Measurements from ENCODE around the gene CHRM1.

CHRM1 gene

DNA sequence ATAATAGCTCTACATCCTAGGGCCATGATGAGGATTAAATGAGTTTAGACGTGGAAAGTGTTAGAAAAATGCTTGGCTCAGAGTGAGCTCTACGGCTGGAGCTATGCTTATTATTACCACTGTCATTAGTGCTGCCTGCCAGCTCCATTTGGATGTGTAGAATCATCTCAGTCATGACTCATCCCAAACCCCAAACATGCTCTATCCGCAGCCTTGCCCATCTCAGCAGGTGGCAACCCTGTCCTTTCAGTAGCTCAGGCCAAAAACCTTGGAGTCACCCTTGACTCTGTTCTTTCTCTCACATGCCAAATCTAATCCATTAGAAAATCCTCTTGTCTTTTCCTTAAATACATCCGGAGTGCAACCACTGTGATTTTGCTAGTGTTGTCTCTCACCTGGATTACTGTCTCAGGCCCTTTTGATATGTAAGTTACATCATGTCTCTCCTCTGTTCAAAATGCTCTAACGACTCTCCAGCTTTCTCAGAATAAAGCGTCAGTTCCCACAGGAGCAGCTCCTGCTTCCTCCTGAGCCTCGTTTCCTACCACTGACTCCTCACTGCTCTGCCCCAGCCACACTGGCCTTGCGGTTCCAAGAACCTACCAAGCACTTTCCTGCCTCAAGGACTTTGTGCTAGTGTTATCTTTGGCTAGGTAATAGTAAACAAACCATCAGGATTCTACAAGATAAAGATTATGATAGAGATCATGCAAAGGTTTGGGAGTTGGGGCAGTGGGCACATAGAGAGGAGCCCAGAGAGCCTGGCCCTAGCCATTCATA, 10.5 kb upstream of the CHRM1 start:
- Histone ChIP-seq H3K4me2 (ENCODE audit: low read length) (no peak overlapping the region), H3K18ac (ENCODE audit: low read length) (no peak overlapping the region), H3K4me1 (ENCODE audit: control insufficient read depth, low read depth, low read length) (peaks cover 4% of the 10 kb centered on the region), H2BK120ac (ENCODE audit: low read depth, low read length) (no peak overlapping the region), H3K27me3 (ENCODE audit: insufficient read depth, low read length, poor library complexity) (peaks cover 10% of the 10 kb centered on the region), H3K36me3 (ENCODE audit: control insufficient read depth, insufficient read depth, low read length) (no peaks in the 10 kb centered on the region), H3K23ac (ENCODE audit: low read length) (no peak overlapping the region), H3K27ac (ENCODE audit: low read depth, low read length) (no peak overlapping the region), H3K79me2 (ENCODE audit: control insufficient read depth, insufficient read depth, low read length) (no peaks in the 10 kb centered on the region), H3K4me3 (ENCODE audit: low read length) (no peak overlapping the region), H3K79me1 (ENCODE audit: low read length) (no peaks in the 10 kb centered on the region), H3K4ac (ENCODE audit: low read depth, low read length) (no peak overlapping the region), H2BK5ac (ENCODE audit: low read length) (no peak overlapping the region), H4K5ac (ENCODE audit: low read length) (no peak overlapping the region), H3K9ac (ENCODE audit: low read length) (no peak overlapping the region), H3K56ac (ENCODE audit: low read length) (no peak overlapping the region), H2BK15ac (replicated peaks; ENCODE audit: low read depth) (no peak overlapping the region), H4K8ac (ENCODE audit: low read depth, low read length) (no peak overlapping the region), H2AK5ac (ENCODE audit: low read length) (no peak overlapping the region)
- WGBS (ENCODE audit: extremely low coverage, insufficient coverage, low lambda C conversion rate), result no CpG with 5 or more reads among the region's 8 CpGs
- peak; percentile 42 for DNase-seq

DNA sequence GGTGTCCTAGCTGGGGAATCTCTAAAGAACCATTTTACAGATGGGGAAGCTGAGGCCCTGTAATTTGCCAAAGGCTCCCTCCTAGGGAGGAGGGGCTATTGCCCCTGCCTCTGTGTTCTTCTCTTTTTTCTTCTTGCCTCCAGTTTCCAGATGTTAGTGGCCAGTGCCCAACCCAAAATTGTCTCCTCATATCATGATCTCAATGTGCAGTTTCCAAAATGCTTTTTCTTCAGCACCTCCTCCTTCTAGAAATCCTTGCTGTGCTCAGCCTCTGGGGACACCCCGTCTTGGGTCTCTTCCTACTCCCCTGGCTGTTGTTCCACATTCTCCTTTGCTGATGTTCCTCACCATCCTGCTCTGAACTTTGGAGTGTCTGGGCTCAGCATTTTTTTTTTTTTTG, 9.5 kb upstream of the CHRM1 start:
- H3K27me3 ChIP-seq (ENCODE audit: insufficient read depth, low read length, poor library complexity), result peaks cover 15% of the 10 kb centered on the region
- peaks cover 4% of the 10 kb centered on the region for H3K4me1 ChIP-seq (ENCODE audit: control insufficient read depth, low read depth, low read length)

DNA sequence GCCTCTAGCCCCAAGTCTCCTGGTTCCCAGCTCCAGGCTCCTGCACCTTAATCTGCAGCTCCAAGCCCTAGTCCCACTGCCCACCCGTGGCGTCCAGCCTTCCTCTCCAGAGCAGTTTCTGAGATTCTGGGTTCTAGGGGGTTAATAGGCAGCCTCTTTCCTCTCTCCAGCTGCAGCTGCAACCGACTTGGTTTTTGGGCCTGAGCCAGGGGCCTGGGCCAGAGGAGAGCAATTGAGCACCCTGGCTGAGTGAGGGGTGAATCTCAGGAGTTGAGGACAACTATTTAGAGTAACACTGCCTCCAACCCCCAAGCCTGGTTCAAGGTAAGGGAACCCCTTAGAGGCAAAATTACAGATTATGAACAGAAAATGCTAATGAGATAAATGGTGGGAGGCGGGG, 9.0 kb upstream of the CHRM1 start:
- no peak for DNase-seq
- Histone ChIP-seq H3K18ac (ENCODE audit: low read length) (no peak overlapping the region), H3K36me3 (ENCODE audit: control insufficient read depth, insufficient read depth, low read length) (no peaks in the 10 kb centered on the region), H3K27me3 (ENCODE audit: insufficient read depth, low read length, poor library complexity) (peaks cover 19% of the 10 kb centered on the region), H3K4me1 (ENCODE audit: control insufficient read depth, low read depth, low read length) (peaks cover 4% of the 10 kb centered on the region), H3K4ac (ENCODE audit: low read depth, low read length) (no peak overlapping the region), H4K5ac (ENCODE audit: low read length) (no peak overlapping the region), H3K56ac (ENCODE audit: low read length) (no peak overlapping the region), H3K4me2 (ENCODE audit: low read length) (no peak overlapping the region), H3K79me2 (ENCODE audit: control insufficient read depth, insufficient read depth, low read length) (no peaks in the 10 kb centered on the region), H3K27ac (ENCODE audit: low read depth, low read length) (no peak overlapping the region), H2BK120ac (ENCODE audit: low read depth, low read length) (no peak overlapping the region), H3K4me3 (ENCODE audit: low read length) (no peak overlapping the region), H2BK15ac (replicated peaks; ENCODE audit: low read depth) (no peak overlapping the region), H2BK5ac (ENCODE audit: low read length) (no peak overlapping the region), H2AK5ac (ENCODE audit: low read length) (no peak overlapping the region), H3K9ac (ENCODE audit: low read length) (no peak overlapping the region), H4K8ac (ENCODE audit: low read depth, low read length) (no peak overlapping the region), H3K23ac (ENCODE audit: low read length) (no peak overlapping the region), H3K79me1 (ENCODE audit: low read length) (no peaks in the 10 kb centered on the region)
- no CpG with 5 or more reads among the region's 4 CpGs for WGBS (ENCODE audit: extremely low coverage, insufficient coverage, low lambda C conversion rate)

More for the DNA sequence above, 9.5 kb upstream of the CHRM1 start:
- no peak overlapping the region for H2BK15ac ChIP-seq (replicated peaks; ENCODE audit: low read depth)
- no peak overlapping the region for H3K56ac ChIP-seq (ENCODE audit: low read length)
- no peak overlapping the region for H2AK5ac ChIP-seq (ENCODE audit: low read length)
- no peak overlapping the region for H3K23ac ChIP-seq (ENCODE audit: low read length)
- H3K9ac ChIP-seq (ENCODE audit: low read length), result no peak overlapping the region
- H3K18ac ChIP-seq (ENCODE audit: low read length), result no peak overlapping the region
- no peak overlapping the region for H2BK5ac ChIP-seq (ENCODE audit: low read length)
- no peak overlapping the region for H3K4me2 ChIP-seq (ENCODE audit: low read length)
- no peaks in the 10 kb centered on the region for H3K36me3 ChIP-seq (ENCODE audit: control insufficient read depth, insufficient read depth, low read length)
- WGBS (ENCODE audit: extremely low coverage, insufficient coverage, low lambda C conversion rate), result no CpG with 5 or more reads among the region's 1 CpG
- DNase-seq, result no peak
- no peak overlapping the region for H4K8ac ChIP-seq (ENCODE audit: low read depth, low read length)
- H3K79me1 ChIP-seq (ENCODE audit: low read length), result no peaks in the 10 kb centered on the region
- H3K4ac ChIP-seq (ENCODE audit: low read depth, low read length), result no peak overlapping the region
- no peak overlapping the region for H3K27ac ChIP-seq (ENCODE audit: low read depth, low read length)
- H4K5ac ChIP-seq (ENCODE audit: low read length), result no peak overlapping the region
- no peak overlapping the region for H2BK120ac ChIP-seq (ENCODE audit: low read depth, low read length)
- no peaks in the 10 kb centered on the region for H3K79me2 ChIP-seq (ENCODE audit: control insufficient read depth, insufficient read depth, low read length)
- H3K4me3 ChIP-seq (ENCODE audit: low read length), result no peak overlapping the region

DNA sequence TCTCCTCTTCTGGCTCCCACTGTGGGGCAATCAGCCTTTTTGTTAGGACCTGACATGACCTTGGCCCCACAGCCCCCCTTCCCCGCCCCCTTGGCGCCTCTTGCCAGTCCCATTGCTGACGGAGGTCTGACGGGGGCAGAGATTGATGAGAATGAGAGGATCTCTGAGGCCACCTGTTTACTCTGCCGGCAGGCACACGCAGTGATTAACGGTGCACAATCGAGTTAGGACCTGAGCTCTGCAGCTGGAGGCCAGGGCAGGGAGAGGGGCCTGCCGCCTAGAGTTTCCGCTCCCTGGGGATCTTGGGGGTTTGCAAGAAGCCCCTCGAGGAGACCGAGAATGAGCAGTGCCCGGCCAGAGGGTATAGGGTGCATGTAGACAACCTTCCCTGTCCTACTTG, 6.8 kb upstream of the CHRM1 start:
- WGBS (ENCODE audit: extremely low coverage, insufficient coverage, low lambda C conversion rate), result no CpG with 5 or more reads among the region's 13 CpGs
- peaks cover 24% of the 10 kb centered on the region for H3K27me3 ChIP-seq (ENCODE audit: insufficient read depth, low read length, poor library complexity)
- H4K8ac ChIP-seq (ENCODE audit: low read depth, low read length), result no peak overlapping the region
- H3K4me3 ChIP-seq (ENCODE audit: low read length), result no peak overlapping the region
- no peak overlapping the region for H2BK15ac ChIP-seq (replicated peaks; ENCODE audit: low read depth)
- H3K4ac ChIP-seq (ENCODE audit: low read depth, low read length), result no peak overlapping the region
- H3K79me1 ChIP-seq (ENCODE audit: low read length), result no peaks in the 10 kb centered on the region
- no peak overlapping the region for H2BK5ac ChIP-seq (ENCODE audit: low read length)
- peaks cover 6% of the 10 kb centered on the region for H3K4me1 ChIP-seq (ENCODE audit: control insufficient read depth, low read depth, low read length)
- H3K23ac ChIP-seq (ENCODE audit: low read length), result no peak overlapping the region
- no peaks in the 10 kb centered on the region for H3K36me3 ChIP-seq (ENCODE audit: control insufficient read depth, insufficient read depth, low read length)
- no peak overlapping the region for H3K27ac ChIP-seq (ENCODE audit: low read depth, low read length)
- no peak overlapping the region for H3K9ac ChIP-seq (ENCODE audit: low read length)
- H3K18ac ChIP-seq (ENCODE audit: low read length), result no peak overlapping the region
- H2BK120ac ChIP-seq (ENCODE audit: low read depth, low read length), result no peak overlapping the region
- no peak overlapping the region for H3K4me2 ChIP-seq (ENCODE audit: low read length)
- DNase-seq, result no peak
- no peaks in the 10 kb centered on the region for H3K79me2 ChIP-seq (ENCODE audit: control insufficient read depth, insufficient read depth, low read length)
- H4K5ac ChIP-seq (ENCODE audit: low read length), result no peak overlapping the region
- H3K56ac ChIP-seq (ENCODE audit: low read length), result no peak overlapping the region
- H2AK5ac ChIP-seq (ENCODE audit: low read length), result no peak overlapping the region

DNA sequence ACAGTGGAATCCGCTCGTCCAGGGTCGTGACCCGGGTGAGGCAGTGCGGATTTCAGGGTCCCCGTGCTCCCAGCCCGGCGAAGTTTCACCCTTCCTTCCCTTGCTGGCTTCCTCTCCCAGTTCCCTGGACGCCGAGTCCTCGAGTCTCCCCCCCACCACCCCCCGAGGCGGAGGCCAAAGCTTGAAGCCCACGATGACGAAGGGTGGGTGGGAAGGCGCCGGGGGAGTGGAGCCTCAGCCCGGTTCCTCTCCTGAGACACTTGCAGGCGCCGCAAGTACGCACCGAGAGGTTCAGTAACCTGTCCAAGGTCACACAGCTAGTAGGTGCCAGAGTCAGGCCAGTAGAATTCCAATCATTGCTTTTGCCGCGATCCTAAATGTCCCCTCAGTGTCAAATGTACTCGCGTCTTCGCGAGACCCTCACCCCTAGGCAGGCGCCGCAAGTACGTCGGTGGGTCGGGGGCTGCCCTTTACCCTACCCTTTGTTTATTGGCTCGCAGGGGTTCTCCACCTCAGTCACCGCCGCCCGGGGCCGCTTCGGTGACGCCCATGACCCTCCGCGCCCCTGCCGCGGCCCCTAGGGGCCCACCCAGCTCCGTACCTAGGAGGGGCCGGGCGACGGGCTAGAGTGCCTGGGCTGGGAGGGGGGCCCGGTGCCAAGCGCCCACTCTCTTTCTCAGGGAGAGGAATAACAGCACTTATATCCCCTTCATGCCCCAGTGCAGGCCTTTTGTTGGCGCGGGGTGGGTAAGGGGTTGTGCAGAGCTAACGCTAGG, 5.7 kb upstream of the CHRM1 start:
- Histone ChIP-seq H3K56ac (ENCODE audit: low read length) (no peak overlapping the region), H3K4me1 (ENCODE audit: control insufficient read depth, low read depth, low read length) (peaks cover 6% of the 10 kb centered on the region), H2AK5ac (ENCODE audit: low read length) (no peak overlapping the region), H3K79me1 (ENCODE audit: low read length) (no peaks in the 10 kb centered on the region), H3K18ac (ENCODE audit: low read length) (no peak overlapping the region), H3K4me2 (ENCODE audit: low read length) (peak overlapping the region; percentile 67), H4K5ac (ENCODE audit: low read length) (no peak overlapping the region), H3K23ac (ENCODE audit: low read length) (no peak overlapping the region), H3K9ac (ENCODE audit: low read length) (no peak overlapping the region), H3K79me2 (ENCODE audit: control insufficient read depth, insufficient read depth, low read length) (no peaks in the 10 kb centered on the region), H2BK5ac (ENCODE audit: low read length) (no peak overlapping the region), H3K4ac (ENCODE audit: low read depth, low read length) (no peak overlapping the region), H3K27me3 (ENCODE audit: insufficient read depth, low read length, poor library complexity) (peaks cover 24% of the 10 kb centered on the region), H3K36me3 (ENCODE audit: control insufficient read depth, insufficient read depth, low read length) (no peaks in the 10 kb centered on the region), H3K27ac (ENCODE audit: low read depth, low read length) (no peak overlapping the region), H3K4me3 (ENCODE audit: low read length) (no peak overlapping the region), H4K8ac (ENCODE audit: low read depth, low read length) (no peak overlapping the region), H2BK15ac (replicated peaks; ENCODE audit: low read depth) (no peak overlapping the region), H2BK120ac (ENCODE audit: low read depth, low read length) (no peak overlapping the region)
- WGBS (ENCODE audit: extremely low coverage, insufficient coverage, low lambda C conversion rate), result no CpG with 5 or more reads among the region's 53 CpGs
- no peak for DNase-seq
